NCI-H1694 (cell line): ENCODE data around the gene KRTAP19-2.
"Not testable (repeated sequence)": the region's sequence is repeated elsewhere in the genome, so short reads cannot be mapped to it uniquely, and the experiment has no call there.

Experiments
- DNase-seq: peaks from one replicate; lab custom pipeline; 2025; lab: John Stamatoyannopoulos, UW

KRTAP19-2 gene, protein sequence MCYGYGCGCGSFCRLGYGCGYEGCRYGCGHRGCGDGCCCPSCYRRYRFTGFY

GRCh38 chr21:30487336-30487735, at the start of gene KRTAP19-2:
KRTAP19-2 (minus strand) TSS chr21:30487436; CDS start chr21:30487348, 88 bp downstream.
- no peak for DNase-seq

DNA sequence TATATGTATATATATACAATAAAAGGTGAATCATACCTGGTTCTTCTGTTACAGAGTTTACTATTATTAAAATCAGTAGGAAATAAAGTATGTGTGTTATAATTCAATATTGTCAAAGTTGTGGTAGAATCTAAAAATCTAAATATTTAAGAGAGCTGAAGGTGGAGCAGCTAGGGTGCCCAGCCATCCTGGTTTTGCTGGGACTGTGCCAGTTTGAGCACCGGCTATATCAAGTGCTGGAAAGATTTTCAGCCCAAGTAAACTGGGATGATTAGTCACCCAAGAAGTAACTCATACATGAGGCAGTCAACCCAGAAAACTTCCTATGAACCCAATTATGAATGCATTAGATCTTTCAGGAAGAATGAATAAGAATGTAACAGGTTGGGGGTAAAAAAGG, 31.6 kb upstream of the KRTAP19-2 start:
- no peak for DNase-seq

GRCh38 chr21:30515681-30516080, 28.4 kb upstream of the KRTAP19-2 start:
- DNase-seq: no peak

- not testable (repeated sequence) for DNase-seq
Observed at GRCh38 chr21:30505621-30506205, 18.5 kb upstream of the KRTAP19-2 start.

- DNase-seq: no peak
Observed at GRCh38 chr21:30502041-30502440, 14.8 kb upstream of the KRTAP19-2 start, which contains the start of gene KRTAP19-5. KRTAP19-5 (minus strand) TSS chr21:30502141; CDS start chr21:30502090, 51 bp downstream.

DNA sequence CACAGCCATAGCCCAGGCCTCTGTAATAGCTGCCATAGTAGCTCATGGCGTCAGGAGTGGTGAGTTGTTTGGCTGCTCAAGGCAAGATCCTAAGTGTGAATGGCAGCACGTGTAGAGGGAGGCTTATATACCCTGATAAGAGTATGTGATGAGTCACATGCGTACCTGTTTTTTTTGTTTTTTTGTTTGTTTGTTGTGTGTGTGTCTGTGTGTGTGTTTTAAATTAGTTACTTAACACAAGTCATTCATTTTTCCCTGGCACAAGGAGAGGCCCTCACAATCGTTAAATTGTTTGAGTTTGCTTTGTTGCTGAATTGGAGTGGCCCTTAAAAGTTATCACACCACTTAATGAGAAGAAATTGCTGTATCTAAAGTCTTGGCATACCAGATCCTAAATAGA, 9.8 kb upstream of the KRTAP19-2 start, which contains the start of gene KRTAP19-4:
Gene KRTAP19-4, minus strand, starts transcription at position 101 of the 400 bp plus-strand sequence. Its CDS starts 55 bp downstream, at position 46.
- DNase-seq: no peak

GRCh38 chr21:30491963-30492428, 4.8 kb upstream of the KRTAP19-2 start, which contains the start of gene KRTAP19-3:
KRTAP19-3 (minus strand) TSS chr21:30492013; CDS start chr21:30491957, 56 bp downstream.
- DNase-seq: no peak

DNA sequence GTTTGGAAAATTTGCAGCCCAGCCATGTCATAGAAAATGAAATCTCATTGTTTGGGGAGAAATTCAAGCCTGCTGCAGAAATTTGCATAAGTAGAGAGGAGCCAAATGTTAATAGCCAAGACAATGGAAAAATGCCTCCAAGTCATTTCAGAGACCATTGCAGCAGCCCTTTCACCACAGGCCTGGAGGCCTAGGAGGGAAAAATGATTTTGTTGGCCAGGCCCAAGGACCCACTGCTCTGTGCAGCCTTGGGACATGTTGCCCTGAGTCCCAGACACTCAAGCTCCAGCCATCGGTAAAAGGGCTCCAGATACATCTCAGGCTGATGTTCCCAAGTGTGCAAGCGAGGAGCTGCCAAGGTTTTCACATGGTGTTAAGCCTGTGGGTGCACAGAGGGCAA, 1.1 kb downstream of the KRTAP19-2 start:
- DNase-seq: no peak

- DNase-seq: no peak
Observed at GRCh38 chr21:30482130-30482529, 5.1 kb downstream of the KRTAP19-2 start.

GRCh38 chr21:30480145-30480544, 7.1 kb downstream of the KRTAP19-2 start, which contains the start of gene KRTAP19-1:
KRTAP19-1 (minus strand) TSS chr21:30480367; CDS start chr21:30480317, 50 bp downstream.
- DNase-seq: no peak

- DNase-seq: no peak
Observed at GRCh38 chr21:30479259-30479658, 8.0 kb downstream of the KRTAP19-2 start.

DNA sequence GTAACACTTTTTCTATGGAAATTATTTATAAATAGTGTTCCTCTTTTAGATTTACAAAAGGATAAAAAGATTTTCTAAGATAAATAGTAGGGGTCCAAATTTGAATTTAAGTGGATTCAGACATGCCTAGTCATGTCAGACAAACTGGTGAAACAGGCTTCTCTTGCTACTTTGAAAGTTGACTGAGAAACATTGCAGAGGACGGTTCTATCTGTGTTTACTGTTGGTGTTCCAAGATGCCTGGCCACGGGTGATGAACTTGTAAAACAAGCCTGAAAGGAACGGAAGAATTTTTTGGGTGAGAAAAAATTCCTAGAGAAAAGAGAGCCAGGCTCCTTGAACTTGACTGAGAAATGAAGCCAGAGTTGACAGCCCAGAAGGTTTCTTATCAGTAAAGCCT, 9.2 kb downstream of the KRTAP19-2 start:
- no peak for DNase-seq

- no peak for DNase-seq
Observed at GRCh38 chr21:30468900-30469714, 18.1 kb downstream of the KRTAP19-2 start.

- no peak for DNase-seq
Observed at GRCh38 chr21:30463713-30464112, 23.5 kb downstream of the KRTAP19-2 start.

DNA sequence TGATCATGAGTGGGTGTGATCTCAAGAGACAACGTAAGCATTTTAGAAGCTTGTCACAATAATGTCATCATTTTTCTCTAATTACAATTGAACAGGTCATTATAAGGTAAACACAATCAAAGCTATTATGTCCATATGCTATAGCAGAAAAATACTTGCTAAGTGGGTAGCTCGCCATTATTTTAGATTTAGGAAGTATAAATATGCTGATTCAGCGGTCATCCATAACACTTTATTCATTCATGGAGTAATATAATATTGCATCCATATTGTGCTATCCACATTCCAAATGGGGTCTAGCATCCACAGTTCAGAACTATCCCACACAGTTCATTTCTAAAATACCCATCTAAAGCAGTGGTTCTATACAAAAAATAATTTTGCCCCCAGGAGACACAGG, 38.7 kb downstream of the KRTAP19-2 start:
- DNase-seq: no peak

DNA sequence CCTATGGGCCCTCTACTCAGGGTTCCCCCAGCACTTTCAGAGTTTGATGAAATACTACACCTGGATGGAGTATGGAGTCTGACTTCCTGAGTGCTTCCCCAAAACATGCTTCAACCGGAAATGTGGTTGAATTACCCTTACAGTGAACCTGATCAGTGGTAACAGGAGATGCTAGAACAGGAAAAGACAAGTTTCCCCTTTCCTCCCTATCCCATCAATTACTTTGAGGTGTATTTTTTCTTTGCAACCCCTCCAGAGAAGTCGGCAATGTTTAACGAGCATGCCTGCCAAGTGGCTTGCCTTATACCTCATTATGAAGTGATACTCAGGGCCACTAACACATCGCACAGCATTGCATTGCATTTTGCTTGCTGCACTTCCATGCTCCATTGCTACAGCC, 40.2 kb downstream of the KRTAP19-2 start:
- no peak for DNase-seq

DNA sequence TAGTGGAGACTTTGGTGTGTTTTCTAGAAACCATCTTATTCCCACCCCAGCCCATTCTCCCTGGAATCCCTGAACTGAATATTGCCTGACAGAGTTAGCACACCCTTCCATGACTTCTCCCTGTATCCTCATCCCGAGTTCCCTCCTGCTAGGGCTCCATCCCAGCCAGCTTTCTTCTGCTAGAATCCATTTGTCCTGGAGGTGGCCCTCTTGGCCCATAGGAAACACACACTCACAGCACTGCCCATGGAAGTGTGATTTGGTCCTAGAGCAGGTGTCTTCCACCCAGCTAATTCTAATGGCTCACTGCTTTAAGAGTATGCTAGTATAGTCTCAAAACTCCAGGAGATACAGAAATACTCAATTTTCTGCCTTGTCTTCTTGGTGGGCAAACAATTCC, 43.0 kb downstream of the KRTAP19-2 start:
- no peak for DNase-seq

DNA sequence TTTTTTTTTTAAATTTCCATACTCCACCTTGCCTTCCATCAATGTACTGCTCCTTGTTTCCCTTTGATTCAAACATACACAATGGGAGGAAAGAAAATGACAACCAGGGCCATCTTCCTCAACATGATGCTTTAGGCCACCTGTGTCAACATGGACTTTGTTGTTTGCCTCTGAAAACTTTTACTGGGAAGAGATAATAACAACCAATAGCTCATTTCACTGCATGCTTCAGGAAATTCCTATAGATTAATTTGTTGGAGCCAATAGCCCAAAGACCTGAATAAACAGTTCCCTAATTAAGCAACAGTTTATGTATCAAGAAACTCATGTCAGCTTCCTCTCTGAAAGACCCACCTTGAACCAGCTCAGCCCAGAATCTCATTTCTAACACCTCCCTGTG, 44.0 kb downstream of the KRTAP19-2 start:
- no peak for DNase-seq

- DNase-seq: no peak
Observed at GRCh38 chr21:30439975-30440374, 47.3 kb downstream of the KRTAP19-2 start, which contains the start of gene KRTAP15-1. KRTAP15-1 (plus strand) TSS chr21:30440275; CDS start chr21:30440328, 53 bp downstream.
